ENCODE data around the gene OR4N5. TPM values are rescaled to one million over a fixed set of nuclear protein-coding genes. Genes with fewer than 3 reads are reported as not detected.
"Not testable (repeated sequence)": the region's sequence is repeated elsewhere in the genome, so short reads cannot be mapped to it uniquely, and the experiment has no call there.

The OR4N5 gene
- total RNA-seq (2022) (not detected in 2 replicates), Bru-seq, nascent RNA (not detected), BruChase-seq, experiment 1, labeled RNA remaining after a 2-hour chase (not detected), BruChase-seq, experiment 2, labeled RNA remaining after a 6-hour chase (not detected)
- long read RNA-seq: 0 reads

GRCh38 chr14:20138520-20138919 is at the start of gene OR4N5:
TSS of gene OR4N5 (plus strand) at chr14:20138820. CDS start at chr14:20143736, 4,916 bp downstream.
- BruUV-seq (replicated peaks): no TSS peak
- Mint-ChIP-seq H3K27me3 (ENCODE audit: insufficient read depth, unreplicated experiment) (peaks cover 8% of the 10 kb centered on the region), H3K36me3 (ENCODE audit: insufficient read depth, unreplicated experiment) (no peaks in the 10 kb centered on the region), H3K4me1 (ENCODE audit: low read depth, unreplicated experiment) (no peaks in the 10 kb centered on the region), H3K9me3 (ENCODE audit: unreplicated experiment) (no peaks in the 10 kb centered on the region), H3K27ac (ENCODE audit: unreplicated experiment) (no peak within 1 kb of the TSS), H3K4me3 (ENCODE audit: unreplicated experiment) (no peak within 1 kb of the TSS)
- intact Hi-C loops (cut with micrococcal nuclease; ENCODE audit: unreplicated experiment): no loop called here
- POLR2A ChIA-PET: no interaction called here
- Histone ChIP-seq H3K4me3 (ENCODE audit: low read depth, low read length) (no peak within 1 kb of the TSS), H3K27me3 (replicated peaks; ENCODE audit: control insufficient read depth, insufficient read depth, low read length) (no peaks in the 10 kb centered on the region), H3K4me1 (no peaks in the 10 kb centered on the region), H3K36me3 (ENCODE audit: control insufficient read depth, insufficient read depth, low read length) (no peaks in the 10 kb centered on the region), H3K9me3 (no peaks in the 10 kb centered on the region)
- no peak for DNase-seq
- CTCF ChIA-PET: no interaction called here
- TF ChIP-seq CTCF (IDR thresholded peaks at IDR 0.05; ENCODE audit: insufficient read depth in 1 of 2, low read depth in 1 of 2, low read length in 1 of 2, severe bottlenecking in 1 of 2, unreplicated experiment in 1 of 2): no peak

- no peak for TF ChIP-seq CTCF (IDR thresholded peaks at IDR 0.05; ENCODE audit: insufficient read depth in 1 of 2, low read depth in 1 of 2, low read length in 1 of 2, severe bottlenecking in 1 of 2, unreplicated experiment in 1 of 2)
- Histone ChIP-seq H3K4me3 (ENCODE audit: low read depth, low read length) (no peak overlapping the region), H3K27me3 (replicated peaks; ENCODE audit: control insufficient read depth, insufficient read depth, low read length) (no peaks in the 10 kb centered on the region), H3K36me3 (ENCODE audit: control insufficient read depth, insufficient read depth, low read length) (no peaks in the 10 kb centered on the region), H3K4me1 (no peaks in the 10 kb centered on the region), H3K9me3 (no peaks in the 10 kb centered on the region; the same call in 1 of the 2 replicates)
- Mint-ChIP-seq H3K27ac (ENCODE audit: unreplicated experiment) (no peak overlapping the region), H3K9me3 (ENCODE audit: unreplicated experiment) (no peaks in the 10 kb centered on the region), H3K4me3 (ENCODE audit: unreplicated experiment) (no peak overlapping the region), H3K36me3 (ENCODE audit: insufficient read depth, unreplicated experiment) (no peaks in the 10 kb centered on the region), H3K4me1 (ENCODE audit: low read depth, unreplicated experiment) (no peaks in the 10 kb centered on the region), H3K27me3 (ENCODE audit: insufficient read depth, unreplicated experiment) (no peaks in the 10 kb centered on the region)
- POLR2A ChIA-PET: no interaction called here
- CTCF ChIA-PET: no interaction called here
- intact Hi-C loops (cut with micrococcal nuclease; ENCODE audit: unreplicated experiment): no loop called here
- BruUV-seq (replicated peaks): no TSS peak
- DNase-seq: no peak
These were observed 46.6 kb upstream of the OR4N5 start for GRCh38 chr14:20092050-20092449.

- Mint-ChIP-seq H3K9me3 (ENCODE audit: unreplicated experiment) (no peaks in the 10 kb centered on the region), H3K4me1 (ENCODE audit: low read depth, unreplicated experiment) (no peaks in the 10 kb centered on the region), H3K27ac (ENCODE audit: unreplicated experiment) (no peak overlapping the region), H3K27me3 (ENCODE audit: insufficient read depth, unreplicated experiment) (no peaks in the 10 kb centered on the region), H3K36me3 (ENCODE audit: insufficient read depth, unreplicated experiment) (no peaks in the 10 kb centered on the region), H3K4me3 (ENCODE audit: unreplicated experiment) (no peak overlapping the region)
- POLR2A ChIA-PET: no interaction called here
- Histone ChIP-seq H3K27me3 (replicated peaks; ENCODE audit: control insufficient read depth, insufficient read depth, low read length) (no peaks in the 10 kb centered on the region), H3K4me1 (no peaks in the 10 kb centered on the region), H3K9me3 (no peaks in the 10 kb centered on the region; the same call in 1 of the 2 replicates), H3K36me3 (ENCODE audit: control insufficient read depth, insufficient read depth, low read length) (no peaks in the 10 kb centered on the region), H3K4me3 (ENCODE audit: low read depth, low read length) (no peak overlapping the region)
- TF ChIP-seq CTCF (IDR thresholded peaks at IDR 0.05; ENCODE audit: insufficient read depth in 1 of 2, low read depth in 1 of 2, low read length in 1 of 2, severe bottlenecking in 1 of 2, unreplicated experiment in 1 of 2): no peak
- no TSS peak for BruUV-seq (replicated peaks)
- intact Hi-C loops (cut with micrococcal nuclease; ENCODE audit: unreplicated experiment): no loop called here
- CTCF ChIA-PET: no interaction called here
- DNase-seq: no peak
These were observed 45.2 kb upstream of the OR4N5 start for GRCh38 chr14:20093442-20093841.

GRCh38 chr14:20098926-20099770 is 39.5 kb upstream of the OR4N5 start:
- H3K9me3 Mint-ChIP-seq (ENCODE audit: unreplicated experiment); H3K4me1 Mint-ChIP-seq (ENCODE audit: low read depth, unreplicated experiment); BruUV-seq (replicated peaks); H3K4me1 ChIP-seq; H3K36me3 ChIP-seq (ENCODE audit: control insufficient read depth, insufficient read depth, low read length); POLR2A ChIA-PET; H3K27me3 ChIP-seq (replicated peaks; ENCODE audit: control insufficient read depth, insufficient read depth, low read length); H3K27me3 Mint-ChIP-seq (ENCODE audit: insufficient read depth, unreplicated experiment); CTCF ChIA-PET; H3K36me3 Mint-ChIP-seq (ENCODE audit: insufficient read depth, unreplicated experiment); H3K4me3 ChIP-seq (ENCODE audit: low read depth, low read length); H3K27ac Mint-ChIP-seq (ENCODE audit: unreplicated experiment); H3K4me3 Mint-ChIP-seq (ENCODE audit: unreplicated experiment); intact Hi-C loops (cut with micrococcal nuclease; ENCODE audit: unreplicated experiment); DNase-seq; H3K9me3 ChIP-seq: not testable (repeated sequence)

Data from Caco-2 (cell line).